Stimulated activated naive CD4-positive, alpha-beta T cell (primary cell): ENCODE data around the gene HMOX2.

Experiments used
- DNase-seq, 6 experiments: peaks; one replicate each; lab custom pipeline; 2025; lab: John Stamatoyannopoulos, UW

The HMOX2 gene, protein sequence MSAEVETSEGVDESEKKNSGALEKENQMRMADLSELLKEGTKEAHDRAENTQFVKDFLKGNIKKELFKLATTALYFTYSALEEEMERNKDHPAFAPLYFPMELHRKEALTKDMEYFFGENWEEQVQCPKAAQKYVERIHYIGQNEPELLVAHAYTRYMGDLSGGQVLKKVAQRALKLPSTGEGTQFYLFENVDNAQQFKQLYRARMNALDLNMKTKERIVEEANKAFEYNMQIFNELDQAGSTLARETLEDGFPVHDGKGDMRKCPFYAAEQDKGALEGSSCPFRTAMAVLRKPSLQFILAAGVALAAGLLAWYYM

DNA sequence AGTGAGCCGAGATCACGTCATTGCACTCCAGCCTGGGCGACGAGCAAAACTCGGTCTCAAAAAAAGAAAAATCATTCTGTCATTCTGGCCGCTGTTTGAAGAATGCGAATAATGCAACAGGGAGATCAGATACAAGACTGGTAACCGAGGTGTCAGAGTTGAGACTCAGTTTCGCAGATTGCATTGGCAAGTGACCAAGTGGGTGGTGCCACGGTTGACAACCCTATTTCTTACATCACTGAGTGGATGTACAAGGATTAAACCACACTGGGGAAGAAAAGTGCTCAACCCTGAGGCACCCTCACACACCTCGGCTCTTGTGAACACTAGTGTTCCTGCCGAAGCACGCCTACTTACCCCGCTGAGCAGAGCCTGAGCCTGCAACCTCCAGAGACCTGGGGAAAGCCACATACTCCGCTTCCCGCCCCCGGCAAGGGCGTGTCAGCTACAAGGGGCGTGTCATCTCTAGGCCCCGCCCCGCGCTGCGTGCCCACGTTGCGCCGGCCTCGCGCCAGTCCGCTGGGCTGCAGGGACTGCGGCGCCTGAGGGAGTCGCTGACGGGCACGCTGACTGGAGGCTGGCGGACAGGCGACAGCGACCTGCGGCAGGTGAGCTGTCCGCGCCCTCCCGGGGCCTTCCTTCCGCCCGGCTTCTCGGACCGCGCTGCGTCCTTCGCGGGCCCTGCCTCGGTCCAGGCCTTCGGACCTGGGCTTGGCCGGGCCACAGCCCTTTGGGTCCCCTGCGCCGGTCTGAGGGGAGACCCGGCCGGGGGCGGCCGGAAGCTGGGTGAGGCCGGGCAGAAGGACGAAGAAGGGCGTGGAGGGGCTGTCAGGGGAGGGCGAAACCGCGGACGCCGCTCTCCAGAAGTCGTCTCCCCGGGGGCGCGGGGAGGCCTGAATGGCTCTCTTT, at the start of gene HMOX2:
TSS of gene HMOX2 (plus strand) at position 519 of the 909 bp plus-strand sequence. CDS start 29,127 bp downstream, outside the sequence.
- peak; percentile 83 to 91 (median 87) for DNase-seq

- DNase-seq = no peak
Observed at GRCh38 chr16:4426722-4427372, 49.4 kb upstream of the HMOX2 start.

- DNase-seq = no peak
Observed at GRCh38 chr16:4428500-4428899, 47.7 kb upstream of the HMOX2 start.

GRCh38 chr16:4431023-4431422, 45.2 kb upstream of the HMOX2 start:
- DNase-seq = no peak

DNA sequence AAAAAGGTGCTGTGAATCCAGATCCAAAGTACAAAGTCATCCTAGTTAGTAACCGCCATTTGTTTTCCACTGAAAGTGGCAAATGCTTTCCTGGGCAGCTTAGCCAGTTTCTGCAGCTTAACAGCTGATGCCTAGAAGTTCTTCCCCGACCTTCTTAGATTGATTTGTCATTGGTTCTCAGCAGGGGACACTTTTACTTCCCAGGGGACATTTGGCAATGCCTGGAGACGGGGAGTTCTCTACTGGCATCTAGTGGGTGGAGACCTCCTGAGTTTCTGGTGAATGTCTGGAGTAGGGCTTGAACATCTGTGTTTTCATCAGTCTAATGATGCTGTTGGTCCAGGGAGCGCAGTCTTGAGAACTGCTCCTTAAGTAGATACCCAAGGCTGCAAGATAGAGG, 43.0 kb upstream of the HMOX2 start:
- no peak for DNase-seq

DNA sequence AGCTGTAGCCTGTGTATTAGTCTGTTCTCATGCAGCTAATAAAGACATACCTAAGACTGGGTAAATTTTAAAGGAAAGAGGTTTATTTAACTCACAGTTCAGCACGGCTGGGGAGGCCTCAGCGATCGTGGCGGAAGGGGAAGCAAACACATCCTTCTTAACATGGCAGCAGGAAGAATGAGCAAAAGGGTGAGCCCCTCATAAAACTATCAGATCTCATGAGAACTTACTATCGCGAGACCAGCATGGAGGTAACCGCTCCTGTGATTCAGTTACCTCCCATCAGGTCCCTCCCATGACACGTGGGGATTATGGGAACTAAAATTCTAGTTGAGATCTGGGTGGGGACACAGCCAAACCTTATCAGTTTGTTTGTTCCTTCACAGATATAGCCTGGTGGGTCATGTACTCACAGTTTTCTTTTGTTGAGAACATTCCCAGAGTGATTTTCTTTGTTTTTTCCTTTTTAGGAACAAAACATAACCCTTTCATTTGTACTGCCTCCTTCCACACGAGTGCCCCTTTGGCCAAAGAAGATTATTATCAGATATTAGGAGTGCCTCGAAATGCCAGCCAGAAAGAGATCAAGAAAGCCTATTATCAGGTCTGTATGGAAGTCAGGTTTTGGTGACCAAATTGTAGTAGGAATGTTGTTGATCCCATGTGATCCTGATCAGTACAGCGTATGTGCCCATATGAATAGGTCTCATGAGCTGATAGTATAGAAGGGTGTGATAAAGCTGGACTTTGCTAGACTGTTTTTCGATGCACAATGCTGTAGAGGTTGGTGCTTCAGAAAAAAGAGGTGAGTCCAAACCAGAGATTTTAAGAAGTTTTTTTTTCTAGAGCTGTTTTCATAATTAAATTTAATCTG, 42.0 kb upstream of the HMOX2 start:
- no peak for DNase-seq

GRCh38 chr16:4435337-4436067, 40.7 kb upstream of the HMOX2 start:
- DNase-seq = no peak

GRCh38 chr16:4437366-4437765, 38.8 kb upstream of the HMOX2 start:
- no peak for DNase-seq

GRCh38 chr16:4442371-4442770, 33.8 kb upstream of the HMOX2 start:
- DNase-seq = no peak

- DNase-seq = no peak
Observed at GRCh38 chr16:4443271-4443670, 32.9 kb upstream of the HMOX2 start.

DNA sequence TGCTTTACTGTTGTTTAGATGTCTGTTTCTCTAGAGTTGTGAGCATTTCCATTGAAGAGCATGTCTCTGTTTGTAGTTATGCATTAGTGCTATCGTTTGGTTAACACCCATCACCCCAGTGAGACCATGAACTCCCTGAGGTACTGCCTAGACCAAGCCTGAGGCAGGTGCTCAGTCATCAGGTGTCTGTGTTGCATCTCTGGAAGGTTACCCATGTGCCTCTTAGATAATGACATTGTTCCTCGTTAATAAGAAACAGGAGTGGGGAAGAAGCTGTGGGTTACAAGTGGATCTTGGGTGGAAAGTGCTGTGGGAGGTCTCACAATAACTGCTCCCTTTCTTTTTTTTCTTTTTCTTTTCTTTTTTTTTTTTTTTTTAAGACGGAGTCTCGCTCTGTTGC, 32.2 kb upstream of the HMOX2 start:
- DNase-seq = no peak

DNA sequence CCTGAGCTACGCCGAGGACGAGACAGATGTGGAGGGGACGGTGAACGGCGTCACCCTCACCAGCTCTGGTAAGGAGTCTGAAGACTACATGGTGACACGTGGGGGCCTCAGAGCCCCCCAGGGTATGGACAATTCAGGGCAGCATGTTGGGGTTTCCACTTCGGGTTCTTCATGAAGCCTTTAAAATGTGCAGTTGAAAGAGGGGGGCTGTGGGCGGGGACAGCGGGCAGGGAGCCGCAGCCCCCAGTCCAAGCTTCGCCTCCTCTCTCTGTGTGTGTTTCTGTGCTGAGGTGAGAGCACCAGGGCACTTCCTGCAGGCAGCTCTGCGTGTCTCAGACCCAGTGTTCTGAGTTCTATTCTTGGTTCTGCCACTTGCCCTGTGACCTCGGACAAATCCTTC, 25.8 kb upstream of the HMOX2 start:
- no peak for DNase-seq

- no peak for DNase-seq
Observed at GRCh38 chr16:4450931-4451519, 25.2 kb upstream of the HMOX2 start.

DNA sequence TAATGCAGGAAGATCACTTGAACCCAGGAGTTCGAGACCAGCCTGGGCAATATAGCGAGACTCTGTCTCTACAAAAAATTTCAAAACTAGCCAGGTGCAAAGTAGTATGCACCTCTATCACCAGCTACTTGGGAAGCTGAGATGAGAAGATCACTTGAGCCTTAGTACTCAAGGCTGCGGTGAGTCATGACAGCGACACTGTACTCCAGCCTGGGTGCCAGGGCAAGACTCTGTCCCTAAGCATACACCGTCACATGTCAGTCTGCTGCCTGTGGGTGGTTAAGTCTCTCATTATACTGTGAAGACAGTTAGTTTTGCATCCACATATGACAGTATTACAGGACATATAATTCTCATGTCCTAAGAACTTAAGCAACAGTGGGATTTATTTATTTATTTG, 23.5 kb upstream of the HMOX2 start:
- no peak for DNase-seq

GRCh38 chr16:4454623-4455022, 21.6 kb upstream of the HMOX2 start:
- DNase-seq = no peak

GRCh38 chr16:4455081-4455480, 21.1 kb upstream of the HMOX2 start:
- no peak for DNase-seq

DNA sequence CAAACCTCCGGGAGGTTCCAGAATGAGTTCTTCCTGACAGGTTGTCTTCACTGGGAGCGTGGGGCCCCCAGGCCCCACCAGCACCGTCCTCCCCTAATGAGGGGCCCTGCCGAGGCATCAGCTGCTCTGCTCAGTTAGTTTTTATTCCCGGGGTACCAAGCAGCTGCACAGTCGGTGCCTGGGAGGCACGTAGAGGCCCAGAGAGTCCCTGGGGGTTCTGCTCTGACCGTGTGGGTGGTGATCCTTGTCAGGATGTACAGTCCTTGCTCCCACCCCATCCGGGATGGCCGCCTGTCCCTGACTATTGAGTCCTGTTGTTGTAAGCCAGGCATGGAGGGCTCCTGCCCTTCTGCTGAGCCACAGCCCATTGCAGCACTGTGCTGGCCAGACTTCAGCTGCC, 20.2 kb upstream of the HMOX2 start:
- DNase-seq = no peak

GRCh38 chr16:4460936-4461249, 15.3 kb upstream of the HMOX2 start:
- no peak for DNase-seq

DNA sequence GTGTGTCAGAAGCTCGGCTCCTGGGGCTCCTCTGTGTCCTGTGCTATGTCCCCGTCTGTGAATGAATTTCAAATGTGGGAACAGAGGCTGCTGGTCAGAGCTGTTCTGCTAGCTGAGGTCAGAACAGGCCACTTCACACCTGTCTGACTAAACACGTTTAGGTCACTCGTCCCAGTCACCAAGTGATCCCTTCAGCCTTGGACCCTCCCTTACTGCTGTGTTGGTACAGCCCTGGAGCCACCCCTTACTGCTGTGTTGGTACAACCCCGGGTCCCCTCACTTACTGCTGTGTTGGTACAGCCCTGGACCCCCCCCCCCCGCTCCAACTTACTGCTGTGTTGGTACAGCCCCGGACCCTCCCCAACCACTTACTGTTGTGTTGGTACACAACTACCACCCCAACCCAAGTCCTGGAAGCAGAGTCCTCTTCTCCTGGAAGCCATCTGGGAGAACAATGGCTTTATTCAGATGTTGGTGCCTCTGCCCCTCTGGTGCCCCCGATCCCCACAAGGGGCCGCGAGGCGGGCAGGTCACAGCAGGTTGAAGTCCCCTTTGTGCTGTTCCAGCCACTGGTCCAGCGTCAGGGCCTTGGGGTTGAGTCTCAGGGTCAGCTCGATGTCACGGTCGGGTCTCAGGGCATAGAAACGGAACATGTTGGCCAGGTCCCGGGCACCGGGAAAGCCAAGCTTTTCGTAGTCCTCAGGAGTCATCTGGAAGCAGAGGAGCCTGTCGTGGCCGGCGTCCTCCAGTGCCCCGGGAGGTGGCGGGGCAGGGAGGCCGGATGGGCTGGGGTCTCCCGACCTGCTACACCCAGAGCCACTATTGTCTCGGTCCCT, 14.7 kb upstream of the HMOX2 start:
- DNase-seq = no peak
